ENCODE results near the gene CFAP20DC. TPM values are rescaled to one million over a fixed set of nuclear protein-coding genes. Genes with fewer than 3 reads are reported as not detected.

CFAP20DC gene
- total and polyA plus RNA-seq, 10 of the 15 experiments (the other 5 are each of a cell fraction or from before 2014, with no cell fraction given), result 0.53 to 11.6 (median 2.0) TPM

- intact Hi-C loops (cut with micrococcal nuclease; ENCODE audit: unreplicated experiment), result no loop called here
- no TSS peak for BruUV-seq (replicated peaks)
- no peaks in the 10 kb centered on the region for H3K27me3 ChIP-seq (replicated peaks in 1 of 2; ENCODE audit: control insufficient read depth in 2 of 2, insufficient read depth in 2 of 2, low read length in 1 of 2)
- no peaks in the 10 kb centered on the region for H4K20me1 ChIP-seq (ENCODE audit: control insufficient read depth, insufficient read depth)
- DNase-seq (ENCODE audit: low read depth, low spot score), result no peak
- H3K27ac ChIP-seq (ENCODE audit: control insufficient read depth, insufficient read depth), result no peak overlapping the region
- WGBS (ENCODE audit: insufficient coverage, insufficient replicate concordance, low lambda C conversion rate, missing lambda C conversion rate), result 2% methylated on average over 3 of the region's 3 CpGs
- H3K4me3 ChIP-seq, result no peak overlapping the region
- ChIA-PET POLR2A (no interaction called here), CTCF (no interaction called here), SMC1A (ENCODE audit: uncharacterized antibody, unreplicated experiment) (interaction anchor here (0.8 to 1.0 kb wide), 2 partner anchors 9 to 19 kb away, joined by 3 to 4 read pairs; no protein-coding TSS in a partner anchor), RAD21 (ENCODE audit: unreplicated experiment) (no interaction called here)
- in situ Hi-C loops (cut with MboI), result no loop called here
- TF ChIP-seq SUZ12 (IDR thresholded peaks at IDR 0.05; ENCODE audit: unreplicated experiment) (no peak), TCF12 (IDR thresholded peaks at IDR 0.05; ENCODE audit: low read depth, low read length) (no peak), ZSCAN29 (IDR thresholded peaks at IDR 0.05) (no peak), NFXL1 (IDR thresholded peaks at IDR 0.05; ENCODE audit: borderline replicate concordance) (no peak), KDM1A (IDR thresholded peaks at IDR 0.05; ENCODE audit: borderline replicate concordance) (no peak), ASH2L (IDR thresholded peaks at IDR 0.05; ENCODE audit: borderline replicate concordance, low read depth) (no peak)
- no peaks in the 10 kb centered on the region for H3K79me2 ChIP-seq (ENCODE audit: control insufficient read depth, insufficient read depth, low read length)
- H3K4me1 ChIP-seq (ENCODE audit: control insufficient read depth, insufficient read depth, low read length), result no peaks in the 10 kb centered on the region
- H3K36me3 ChIP-seq (ENCODE audit: control insufficient read depth in 2 of 2, insufficient read depth in 2 of 2, low read length in 1 of 2), result no peaks in the 10 kb centered on the region
- peak; percentile 37; the same call in 2 of the 3 replicates for ATAC-seq
- no peaks in the 10 kb centered on the region for H3K9me3 ChIP-seq (replicated peaks; ENCODE audit: control insufficient read depth, insufficient read depth, low read length)
- H2AFZ ChIP-seq (ENCODE audit: control insufficient read depth, low read depth, low read length), result no peak overlapping the region
- no peak for FAIRE-seq
- no peak overlapping the region for H3K9ac ChIP-seq (ENCODE audit: control insufficient read depth, insufficient read depth, low read length)
- no peak overlapping the region for H3K4me2 ChIP-seq (ENCODE audit: control insufficient read depth, insufficient read depth)
Observed at GRCh38 chr3:58858126-58858525, 191.7 kb downstream of the CFAP20DC start.

DNA sequence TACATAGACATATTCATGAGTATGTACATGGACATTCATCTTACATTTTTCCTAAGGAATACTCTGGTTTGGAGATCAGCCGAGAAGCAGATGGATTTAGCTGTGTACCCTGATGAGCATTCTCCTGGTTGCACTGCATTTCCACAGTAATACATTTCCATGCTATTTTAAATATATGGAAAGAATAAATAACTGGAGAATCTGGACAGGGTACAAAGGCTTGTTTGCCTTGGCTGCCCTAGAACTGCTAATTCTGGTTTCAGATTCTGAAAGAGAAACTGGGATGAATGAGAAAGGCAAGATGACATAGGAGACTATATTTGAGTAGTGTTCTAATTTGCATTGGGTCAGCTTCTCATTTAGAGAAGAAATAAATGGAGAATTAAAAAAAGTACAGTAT is 192.4 kb downstream of the CFAP20DC start:
- Histone ChIP-seq H3K9me3 (replicated peaks; ENCODE audit: control insufficient read depth, insufficient read depth, low read length) (no peaks in the 10 kb centered on the region), H3K36me3 (ENCODE audit: control insufficient read depth in 2 of 2, insufficient read depth in 2 of 2, low read length in 1 of 2) (no peaks in the 10 kb centered on the region), H3K4me3 (no peak overlapping the region), H3K4me1 (ENCODE audit: control insufficient read depth, insufficient read depth, low read length) (no peaks in the 10 kb centered on the region), H2AFZ (ENCODE audit: control insufficient read depth, low read depth, low read length) (no peak overlapping the region), H3K4me2 (ENCODE audit: control insufficient read depth, insufficient read depth) (no peak overlapping the region), H3K27me3 (replicated peaks in 1 of 2; ENCODE audit: control insufficient read depth in 2 of 2, insufficient read depth in 2 of 2, low read length in 1 of 2) (no peaks in the 10 kb centered on the region), H3K27ac (ENCODE audit: control insufficient read depth, insufficient read depth) (no peak overlapping the region), H3K79me2 (ENCODE audit: control insufficient read depth, insufficient read depth, low read length) (no peaks in the 10 kb centered on the region), H3K9ac (ENCODE audit: control insufficient read depth, insufficient read depth, low read length) (no peak overlapping the region), H4K20me1 (ENCODE audit: control insufficient read depth, insufficient read depth) (no peaks in the 10 kb centered on the region)
- in situ Hi-C loops (cut with MboI), result no loop called here
- 21% methylated on average over 1 of the region's 1 CpG for WGBS (ENCODE audit: insufficient coverage, insufficient replicate concordance, low lambda C conversion rate, missing lambda C conversion rate)
- ATAC-seq (peak; percentile 80), DNase-seq (ENCODE audit: low read depth, low spot score) (no peak), FAIRE-seq (no peak)
- ChIA-PET SMC1A (ENCODE audit: uncharacterized antibody, unreplicated experiment) (no interaction called here), POLR2A (no interaction called here), RAD21 (ENCODE audit: unreplicated experiment) (no interaction called here), CTCF (no interaction called here)
- BruUV-seq (replicated peaks), result no TSS peak
- intact Hi-C loops (cut with micrococcal nuclease; ENCODE audit: unreplicated experiment), result no loop called here
- TF ChIP-seq KLF5 (IDR thresholded peaks at IDR 0.05; ENCODE audit: partially characterized antibody), result no peak
- no peak for TF ChIP-seq DPF2 (IDR thresholded peaks at IDR 0.05)
- TF ChIP-seq SMC3 (IDR thresholded peaks at IDR 0.05; ENCODE audit: borderline replicate concordance, low read length), result no peak
- TF ChIP-seq FOXM1 (IDR thresholded peaks at IDR 0.05; ENCODE audit: low read depth, low read length), result no peak
- TF ChIP-seq CBX3 (IDR thresholded peaks at IDR 0.05; ENCODE audit: borderline replicate concordance, low read depth), result no peak
- no peak for TF ChIP-seq STAT1 (conservative IDR thresholded peaks at IDR 0.05)
- TF ChIP-seq RAD21 (IDR thresholded peaks at IDR 0.05; ENCODE audit: insufficient read depth, low read depth, low read length), result no peak
- no peak for TF ChIP-seq BRCA1 (IDR thresholded peaks at IDR 0.05; ENCODE audit: low read depth, low read length)
- no peak for TF ChIP-seq ZNF24 (IDR thresholded peaks at IDR 0.05)
- no peak for TF ChIP-seq SMARCA5 (IDR thresholded peaks at IDR 0.05)
- no peak for TF ChIP-seq POLR2A (IDR thresholded peaks at IDR 0.05; ENCODE audit: low read depth, low read length)
